Measurements from ENCODE around the gene CACNA1G.

GRCh38 chr17:50667259-50668024 is 106.9 kb downstream of the CACNA1G start:
- TF ChIP-seq EZH2phosphoT487 (IDR thresholded peaks at IDR 0.05) (no peak), CTCF (IDR thresholded peaks at IDR 0.05) (no peak), EZH2 (IDR thresholded peaks at IDR 0.05) (no peak)
